ENCODE data around the gene SNAPC2.

- TF ChIP-seq CTCF (IDR thresholded peaks at IDR 0.05; ENCODE audit: low read length) (peak; percentile 84), EZH2 (optimal IDR thresholded peaks at IDR 0.05; ENCODE audit: low read depth, low read length) (no peak), EZH2phosphoT487 (IDR thresholded peaks at IDR 0.05; ENCODE audit: low read length) (no peak)
These were observed 16.7 kb upstream of the SNAPC2 start, which contains the start of gene MAP2K7 for GRCh38 chr19:7903244-7904073.
